SK-N-SH treated with all-trans-retinoic acid at 6 μM for 48 hours (cell line): ENCODE measurements around the gene PFKFB2.

Experiments used
- ATAC-seq: fragments of 200-7000 bp; cut with Tn5 transposase; 3 replicates; pipeline ENCODE4 v1.9.1; 2020; ENCODE audit warnings: mild to moderate bottlenecking, moderate library complexity
- BACH2 ChIP-seq: fragments of 250-450 bp; sonication (Bioruptor Pico); IDR thresholded peaks from 2 replicates; pipeline ENCODE4 v1.9.0; 2021; ENCODE audit warnings: mild to moderate bottlenecking, borderline replicate concordance
- CREB5 ChIP-seq: fragments of 250-450 bp; sonication (Bioruptor Pico); IDR thresholded peaks from 2 replicates; pipeline ENCODE4 v1.5.1; 2020; ENCODE audit warnings: low read depth, mild to moderate bottlenecking, moderate library complexity
- CSDC2 ChIP-seq: fragments of 250-450 bp; sonication (Bioruptor Pico); IDR thresholded peaks from 2 replicates; pipeline ENCODE4 v1.5.0; 2020; ENCODE audit warnings: mild to moderate bottlenecking, moderate library complexity
- CSRNP3 ChIP-seq: fragments of 250-450 bp; sonication (Bioruptor Pico); IDR thresholded peaks from 2 replicates; pipeline ENCODE4 v1.5.1; 2021; ENCODE audit warnings: mild to moderate bottlenecking, moderate library complexity
- ESRRG ChIP-seq: fragments of 250-450 bp; sonication (Bioruptor Pico); IDR thresholded peaks from 2 replicates; pipeline ENCODE4 v1.6.1; 2021; ENCODE audit warnings: mild to moderate bottlenecking
- GLIS3 ChIP-seq: fragments of 250-450 bp; sonication (Bioruptor Pico); IDR thresholded peaks from 2 replicates; pipeline ENCODE4 v1.5.0; 2020; ENCODE audit warnings: mild to moderate bottlenecking, moderate library complexity
- ISL1 ChIP-seq: fragments of 250-450 bp; sonication (Bioruptor Pico); IDR thresholded peaks from 2 replicates; pipeline ENCODE4 v2.1.2; 2022; ENCODE audit warnings: mild to moderate bottlenecking, moderate library complexity
- OSR1 ChIP-seq: fragments of 250-450 bp; sonication (Bioruptor Pico); IDR thresholded peaks from 2 replicates; pipeline ENCODE4 v1.8.0; 2022; ENCODE audit warnings: moderate library complexity, mild to moderate bottlenecking, inconsistent platforms
- PATZ1 ChIP-seq: fragments of 250-450 bp; sonication (Bioruptor Pico); IDR thresholded peaks from 2 replicates; pipeline ENCODE4 v1.8.0; 2020; ENCODE audit warnings: mild to moderate bottlenecking, moderate library complexity, borderline replicate concordance
- POU6F1 ChIP-seq: fragments of 250-450 bp; sonication (Bioruptor Pico); IDR thresholded peaks from 2 replicates; pipeline ENCODE4 v1.8.0; 2021; ENCODE audit warnings: low read depth, mild to moderate bottlenecking, moderate library complexity, borderline replicate concordance
- PPARA ChIP-seq: fragments of 250-450 bp; sonication (Bioruptor Pico); IDR thresholded peaks from 2 replicates; pipeline ENCODE4 v1.5.0; 2020; ENCODE audit warnings: mild to moderate bottlenecking, borderline replicate concordance
- TCF4 ChIP-seq: fragments of 250-450 bp; sonication (Bioruptor Pico); IDR thresholded peaks from 2 replicates; pipeline ENCODE4 v1.8.0; 2021; ENCODE audit warnings: mild to moderate bottlenecking, moderate library complexity, borderline replicate concordance
- TSHZ2 ChIP-seq: fragments of 250-450 bp; sonication (Bioruptor Pico); IDR thresholded peaks from 2 replicates; pipeline ENCODE4 v1.5.0; 2020; ENCODE audit warnings: mild to moderate bottlenecking, moderate library complexity
- ZC3H10 ChIP-seq: fragments of 250-450 bp; sonication (Bioruptor Pico); IDR thresholded peaks from 2 replicates; pipeline ENCODE4 v1.5.1; 2021; ENCODE audit warnings: mild to moderate bottlenecking, moderate library complexity
- ZFP3 ChIP-seq: fragments of 250-450 bp; sonication (Bioruptor Pico); IDR thresholded peaks from 2 replicates; pipeline ENCODE4 v1.5.0; 2020; ENCODE audit warnings: mild to moderate bottlenecking, moderate library complexity
- ZFP30 ChIP-seq: fragments of 450-650 bp; formaldehyde crosslinking; IDR thresholded peaks from 2 replicates; pipeline ENCODE4 v1.5.0; 2022; ENCODE audit warnings: mild to moderate bottlenecking, moderate library complexity
- ZNF565 ChIP-seq: fragments of 450-650 bp; formaldehyde crosslinking; conservative IDR thresholded peaks from 2 replicates; pipeline ENCODE4 v1.5.0; 2020; ENCODE audit warnings: low read depth, mild to moderate bottlenecking, moderate library complexity
- ZNF70 ChIP-seq: fragments of 450-650 bp; formaldehyde crosslinking; IDR thresholded peaks from 2 replicates; pipeline ENCODE4 v1.5.0; 2020; ENCODE audit warnings: mild to moderate bottlenecking, moderate library complexity
- ZNF8 ChIP-seq: fragments of 450-650 bp; formaldehyde crosslinking; IDR thresholded peaks from 2 replicates; pipeline ENCODE4 v1.5.0; 2020; ENCODE audit warnings: mild to moderate bottlenecking, moderate library complexity

PFKFB2 gene

GRCh38 chr1:207021876-207022596, 31.0 kb upstream of the PFKFB2 start:
- ATAC-seq, result no peak
- TF ChIP-seq BACH2 (CRISPR knock-in tag) (no peak), ISL1 (no peak), OSR1 (CRISPR knock-in tag) (no peak), CSRNP3 (CRISPR knock-in tag) (no peak), TSHZ2 (no peak), ZC3H10 (CRISPR knock-in tag) (no peak), PATZ1 (CRISPR knock-in tag) (no peak)

- TF ChIP-seq POU6F1 (CRISPR knock-in tag) (no peak), CREB5 (no peak), ZFP3 (CRISPR knock-in tag) (no peak), ZFP30 (CRISPR knock-in tag) (no peak), ZNF565 (no peak), CSDC2 (CRISPR knock-in tag) (no peak), TCF4 (no peak), ESRRG (CRISPR knock-in tag) (no peak), TSHZ2 (no peak), OSR1 (CRISPR knock-in tag) (no peak), ZNF70 (CRISPR knock-in tag) (no peak), ZNF8 (CRISPR knock-in tag) (no peak), ZC3H10 (CRISPR knock-in tag) (no peak), PPARA (no peak), GLIS3 (no peak), ISL1 (no peak), CSRNP3 (CRISPR knock-in tag) (no peak), PATZ1 (CRISPR knock-in tag) (no peak)
- no peak for ATAC-seq
Measured at GRCh38 chr1:207022996-207023679, 29.9 kb upstream of the PFKFB2 start.
